Neural crest cell (in vitro differentiated cells): ENCODE measurements around the gene MAML3. TPM values are rescaled to one million over a fixed set of nuclear protein-coding genes. Genes with fewer than 3 reads are reported as not detected.

ENCODE experiments used
- DNase-seq: peaks from one replicate; pipeline ENCODE4 v3.0.0; 2021; ENCODE audit warnings: low read depth, mixed read lengths, low spot score
- H3K27ac Mint-ChIP-seq: one replicate; pipeline ENCODE4 v1.8.0; 2021; ENCODE audit warnings: mild to moderate bottlenecking, mixed read lengths; ENCODE audit not compliant: unreplicated experiment
- H3K27me3 Mint-ChIP-seq: 2 replicates; pipeline ENCODE4 v1.8.0; 2021; ENCODE audit warnings: low read depth, mild to moderate bottlenecking, mixed read lengths
- H3K36me3 Mint-ChIP-seq: 2 replicates; pipeline ENCODE4 v1.8.0; 2021; ENCODE audit warnings: low read depth, mild to moderate bottlenecking, mixed read lengths
- H3K4me1 Mint-ChIP-seq: 2 replicates; pipeline ENCODE4 v1.8.0; 2021; ENCODE audit warnings: mixed read lengths
- H3K4me3 Mint-ChIP-seq: one replicate; pipeline ENCODE4 v1.8.0; 2021; ENCODE audit warnings: mild to moderate bottlenecking, mixed read lengths
- H3K9me3 Mint-ChIP-seq: 2 replicates; pipeline ENCODE4 v1.8.0; 2021; ENCODE audit warnings: mixed read lengths
- total RNA-seq: library from RNA; stranded (reverse); gene quantifications from 2 replicates; pipeline ENCODE4 v1.2.1, GENCODE V29; 2021
- TF ChIP-seq, protein P1 (sequence below): fragments of 200-600 bp; sonication (generic); conservative IDR thresholded peaks from 2 replicates; pipeline ENCODE4 v1.5.0; 2021; ENCODE audit warnings: antibody characterized with exemption, mild to moderate bottlenecking

Gene MAML3
- total RNA-seq, 1 donor from 2014 or later = 21.8 TPM

DNA sequence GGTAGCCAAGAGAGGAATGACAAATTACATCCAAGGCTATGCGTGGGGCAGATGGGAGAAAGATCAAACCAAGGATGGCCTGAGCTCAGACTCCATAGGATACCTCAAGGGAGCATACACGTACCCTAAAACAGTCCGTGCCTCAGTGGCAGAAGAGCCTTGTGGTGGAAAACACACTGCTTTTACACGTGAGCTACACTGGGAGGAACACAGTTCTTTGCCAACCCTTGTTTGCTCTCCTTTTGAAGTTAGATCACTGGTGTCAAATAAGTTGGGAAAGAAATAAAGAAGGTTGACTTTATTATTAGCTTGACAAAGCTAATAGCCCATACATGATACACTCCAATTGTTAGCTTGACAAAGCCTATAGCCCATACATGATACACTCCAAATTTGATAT lies 346.5 kb downstream of the MAML3 start:
- H3K4me3 Mint-ChIP-seq = peak overlapping the region; percentile 21
- H3K9me3 Mint-ChIP-seq = peaks cover 5% of the 10 kb centered on the region
- peaks cover 53% of the 10 kb centered on the region for H3K4me1 Mint-ChIP-seq
- H3K27ac Mint-ChIP-seq = no peak overlapping the region
- H3K27me3 Mint-ChIP-seq = no peaks in the 10 kb centered on the region
- DNase-seq = no peak
- peaks cover 13% of the 10 kb centered on the region for H3K36me3 Mint-ChIP-seq
- TF ChIP-seq, protein P1, sequence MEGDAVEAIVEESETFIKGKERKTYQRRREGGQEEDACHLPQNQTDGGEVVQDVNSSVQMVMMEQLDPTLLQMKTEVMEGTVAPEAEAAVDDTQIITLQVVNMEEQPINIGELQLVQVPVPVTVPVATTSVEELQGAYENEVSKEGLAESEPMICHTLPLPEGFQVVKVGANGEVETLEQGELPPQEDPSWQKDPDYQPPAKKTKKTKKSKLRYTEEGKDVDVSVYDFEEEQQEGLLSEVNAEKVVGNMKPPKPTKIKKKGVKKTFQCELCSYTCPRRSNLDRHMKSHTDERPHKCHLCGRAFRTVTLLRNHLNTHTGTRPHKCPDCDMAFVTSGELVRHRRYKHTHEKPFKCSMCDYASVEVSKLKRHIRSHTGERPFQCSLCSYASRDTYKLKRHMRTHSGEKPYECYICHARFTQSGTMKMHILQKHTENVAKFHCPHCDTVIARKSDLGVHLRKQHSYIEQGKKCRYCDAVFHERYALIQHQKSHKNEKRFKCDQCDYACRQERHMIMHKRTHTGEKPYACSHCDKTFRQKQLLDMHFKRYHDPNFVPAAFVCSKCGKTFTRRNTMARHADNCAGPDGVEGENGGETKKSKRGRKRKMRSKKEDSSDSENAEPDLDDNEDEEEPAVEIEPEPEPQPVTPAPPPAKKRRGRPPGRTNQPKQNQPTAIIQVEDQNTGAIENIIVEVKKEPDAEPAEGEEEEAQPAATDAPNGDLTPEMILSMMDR = no peak

DNA sequence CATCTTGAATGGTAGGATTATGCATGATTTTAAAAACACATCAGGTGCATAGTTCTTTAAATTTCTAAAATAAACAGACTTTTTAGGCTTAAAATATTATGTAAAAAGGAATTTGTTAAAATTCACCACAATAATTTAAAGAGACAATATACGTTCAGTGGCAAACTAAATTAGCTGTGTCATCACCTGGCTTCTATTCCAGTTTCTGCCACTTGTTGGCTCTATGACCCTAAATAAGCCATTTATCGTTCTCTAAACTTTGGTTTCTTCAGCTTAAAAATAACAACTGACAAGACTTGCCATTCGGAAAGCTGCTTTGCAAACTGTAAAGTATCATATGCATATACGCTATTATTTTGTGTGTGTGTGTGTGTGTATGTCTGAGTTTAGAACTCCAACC lies 347.1 kb downstream of the MAML3 start:
- H3K27ac Mint-ChIP-seq = no peak overlapping the region
- peaks cover 57% of the 10 kb centered on the region for H3K4me1 Mint-ChIP-seq
- H3K27me3 Mint-ChIP-seq = no peaks in the 10 kb centered on the region
- H3K36me3 Mint-ChIP-seq = peaks cover 13% of the 10 kb centered on the region
- DNase-seq = no peak
- H3K4me3 Mint-ChIP-seq = peak overlapping the region; percentile 21
- H3K9me3 Mint-ChIP-seq = peaks cover 5% of the 10 kb centered on the region
- TF ChIP-seq, protein P1 = no peak

DNA sequence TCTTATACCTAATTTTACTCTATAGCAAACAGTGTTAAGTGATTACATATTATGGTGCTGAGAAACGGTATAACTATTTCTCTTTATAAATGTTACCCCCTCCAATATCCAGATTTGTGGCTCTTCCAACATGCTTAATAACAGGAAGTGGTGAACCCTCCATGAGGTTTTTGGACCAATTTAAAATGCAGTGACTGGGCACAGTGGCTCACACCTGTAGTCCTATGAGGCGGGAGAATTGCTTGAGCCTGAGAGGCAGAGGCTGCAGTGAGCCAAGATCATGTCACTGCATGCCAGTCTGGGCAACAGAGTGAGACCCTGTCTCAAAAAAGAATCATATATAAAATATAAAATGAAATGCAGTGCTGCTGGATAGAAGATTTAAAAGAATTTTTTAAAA lies 351.1 kb downstream of the MAML3 start:
- DNase-seq = no peak
- Mint-ChIP-seq H3K9me3 (no peaks in the 10 kb centered on the region), H3K36me3 (no peaks in the 10 kb centered on the region), H3K27me3 (no peaks in the 10 kb centered on the region), H3K27ac (no peak overlapping the region), H3K4me3 (no peak overlapping the region), H3K4me1 (peaks cover 69% of the 10 kb centered on the region)
- TF ChIP-seq, protein P1 = no peak

- DNase-seq = no peak
- H3K4me3 Mint-ChIP-seq = no peak overlapping the region
- peak overlapping the region; percentile 94 for H3K27ac Mint-ChIP-seq
- no peaks in the 10 kb centered on the region for H3K36me3 Mint-ChIP-seq
- peaks cover 69% of the 10 kb centered on the region for H3K4me1 Mint-ChIP-seq
- TF ChIP-seq, protein P1 = no peak
- H3K27me3 Mint-ChIP-seq = no peaks in the 10 kb centered on the region
- H3K9me3 Mint-ChIP-seq = no peaks in the 10 kb centered on the region
These were observed 351.5 kb downstream of the MAML3 start for GRCh38 chr4:139802488-139802887.

- Mint-ChIP-seq H3K36me3 (no peaks in the 10 kb centered on the region), H3K4me1 (peaks cover 70% of the 10 kb centered on the region), H3K27me3 (no peaks in the 10 kb centered on the region), H3K9me3 (no peaks in the 10 kb centered on the region), H3K4me3 (no peak overlapping the region), H3K27ac (peak overlapping the region; percentile 94)
- no peak for DNase-seq
- TF ChIP-seq, protein P1 = no peak
These were observed 352.1 kb downstream of the MAML3 start for GRCh38 chr4:139801895-139802294.

DNA sequence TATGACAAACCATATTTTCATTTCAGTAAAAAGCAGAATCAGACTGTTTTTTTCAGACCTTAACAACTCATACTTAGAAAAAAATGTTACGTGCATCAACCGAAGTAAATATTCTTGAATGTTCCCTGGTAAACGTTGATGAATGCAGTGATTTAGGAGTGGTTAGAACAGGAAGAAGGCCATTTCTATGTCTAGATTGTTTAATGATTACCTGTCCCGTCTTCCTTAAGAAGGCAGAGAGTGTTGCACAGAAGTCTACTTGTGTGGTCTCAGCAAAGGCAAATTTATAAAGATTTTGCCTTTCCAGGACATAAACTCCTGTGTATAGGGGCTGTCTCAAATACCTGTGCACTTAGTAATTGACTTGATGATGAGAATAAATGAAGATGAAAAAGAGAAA lies 353.9 kb downstream of the MAML3 start:
- Mint-ChIP-seq H3K9me3 (no peaks in the 10 kb centered on the region), H3K4me1 (peaks cover 82% of the 10 kb centered on the region), H3K36me3 (no peaks in the 10 kb centered on the region), H3K27ac (no peak overlapping the region), H3K4me3 (no peak overlapping the region), H3K27me3 (no peaks in the 10 kb centered on the region)
- TF ChIP-seq, protein P1 = no peak
- DNase-seq = no peak
